ENCODE measurements around the gene ADAMTSL5. TPM values are rescaled to one million over a fixed set of nuclear protein-coding genes. Genes with fewer than 3 reads are reported as not detected.
"Not testable (repeated sequence)": the region's sequence is repeated elsewhere in the genome, so short reads cannot be mapped to it uniquely, and the experiment has no call there.

ADAMTSL5 gene
- total RNA-seq, 4 donors from 2014 or later = 0.46 to 7.0 (median 4.6) TPM

- no peak for DNase-seq (ENCODE audit: low spot score in 2 of 2)
- intact Hi-C loops (cut with DNase I; ENCODE audit: low total_unique reads) = no loop called here
- WGBS, 2 donors = 83 to 84% methylated on average over 11 of the region's 11 CpGs
- H3K4me3 ChIP-seq (ENCODE audit: low read depth, poor library complexity, severe bottlenecking) = no peak overlapping the region
- TF ChIP-seq CTCF (IDR thresholded peaks at IDR 0.05) (no peak), POLR2A (IDR thresholded peaks at IDR 0.05) (no peak)
Observed at GRCh38 chr19:1531587-1531986, 18.8 kb upstream of the ADAMTSL5 start.

GRCh38 chr19:1530856-1531255 lies 18.0 kb upstream of the ADAMTSL5 start:
- 91 to 92% methylated on average over 11 of the region's 11 CpGs for WGBS, 2 donors
- DNase-seq (ENCODE audit: low spot score in 2 of 2); intact Hi-C loops (cut with DNase I; ENCODE audit: low total_unique reads); H3K4me3 ChIP-seq (ENCODE audit: low read depth, poor library complexity, severe bottlenecking): not testable (repeated sequence)

- intact Hi-C loops (cut with DNase I; ENCODE audit: low total_unique reads) = no loop called here
- DNase-seq (ENCODE audit: low spot score in 2 of 2) = no peak
- 79 to 85% methylated on average over 12 to 16 of the region's 16 CpGs for WGBS, 2 donors
- TF ChIP-seq POLR2A (IDR thresholded peaks at IDR 0.05) (no peak), CTCF (IDR thresholded peaks at IDR 0.05) (no peak)
- no peak overlapping the region for H3K4me3 ChIP-seq (ENCODE audit: low read depth, poor library complexity, severe bottlenecking)
Observed at GRCh38 chr19:1529430-1529816, 16.6 kb upstream of the ADAMTSL5 start.

- WGBS, 2 donors = 73 to 78% methylated on average over 10 to 20 of the region's 23 CpGs
- DNase-seq (ENCODE audit: low spot score in 2 of 2) = no peak
- intact Hi-C loops (cut with DNase I; ENCODE audit: low total_unique reads) = no loop called here
- H3K4me3 ChIP-seq (ENCODE audit: low read depth, poor library complexity, severe bottlenecking) = no peak overlapping the region
- TF ChIP-seq POLR2A (IDR thresholded peaks at IDR 0.05) (no peak), CTCF (IDR thresholded peaks at IDR 0.05) (no peak)
Observed at GRCh38 chr19:1528596-1529429, 16.0 kb upstream of the ADAMTSL5 start.

GRCh38 chr19:1527650-1528309 lies 15.0 kb upstream of the ADAMTSL5 start:
- WGBS, 2 donors = 64 to 70% methylated on average over 14 to 15 of the region's 27 CpGs
- TF ChIP-seq CTCF (IDR thresholded peaks at IDR 0.05) (no peak), POLR2A (IDR thresholded peaks at IDR 0.05) (no peak)
- H3K4me3 ChIP-seq (ENCODE audit: low read depth, poor library complexity, severe bottlenecking) = no peak overlapping the region
- DNase-seq (ENCODE audit: low spot score in 2 of 2) = no peak
- intact Hi-C loops (cut with DNase I; ENCODE audit: low total_unique reads) = no loop called here

GRCh38 chr19:1526979-1527649 lies 14.3 kb upstream of the ADAMTSL5 start:
- no peak for TF ChIP-seq POLR2A (IDR thresholded peaks at IDR 0.05)
- TF ChIP-seq CTCF (IDR thresholded peaks at IDR 0.05) = no peak
- WGBS, 2 donors = 47 to 64% methylated on average over 14 to 18 of the region's 18 CpGs
- intact Hi-C loops (cut with DNase I; ENCODE audit: low total_unique reads) = no loop called here

More at GRCh38 chr19:1526979-1527649, 14.3 kb upstream of the ADAMTSL5 start:
- no peak overlapping the region for H3K4me3 ChIP-seq (ENCODE audit: low read depth, poor library complexity, severe bottlenecking)
- DNase-seq (ENCODE audit: low spot score in 2 of 2) = no peak

All from lower leg skin (tissue), 4 donors.